Hepatocyte (in vitro differentiated cells): ENCODE measurements around the gene DNAL4.

ENCODE experiments used
- EZH2 ChIP-seq: fragments of 200-600 bp; sonication (generic); IDR thresholded peaks from 2 replicates; pipeline ENCODE4 v1.6.1; 2016; ENCODE audit warnings: antibody characterized with exemption, mild to moderate bottlenecking, borderline replicate concordance
- EZH2phosphoT487 ChIP-seq: fragments of 200-600 bp; sonication (generic); IDR thresholded peaks from one replicate; pipeline ENCODE4 v1.6.1; 2018; ENCODE audit warnings: antibody characterized with exemption, mild to moderate bottlenecking, low read depth, moderate library complexity; ENCODE audit not compliant: unreplicated experiment, severe bottlenecking
- TF ChIP-seq, protein P1 (sequence below): fragments of 200-600 bp; sonication (generic); IDR thresholded peaks from 2 replicates; pipeline ENCODE4 v1.5.1; 2016; ENCODE audit warnings: antibody characterized with exemption, mild to moderate bottlenecking; ENCODE audit not compliant: poor library complexity

DNA sequence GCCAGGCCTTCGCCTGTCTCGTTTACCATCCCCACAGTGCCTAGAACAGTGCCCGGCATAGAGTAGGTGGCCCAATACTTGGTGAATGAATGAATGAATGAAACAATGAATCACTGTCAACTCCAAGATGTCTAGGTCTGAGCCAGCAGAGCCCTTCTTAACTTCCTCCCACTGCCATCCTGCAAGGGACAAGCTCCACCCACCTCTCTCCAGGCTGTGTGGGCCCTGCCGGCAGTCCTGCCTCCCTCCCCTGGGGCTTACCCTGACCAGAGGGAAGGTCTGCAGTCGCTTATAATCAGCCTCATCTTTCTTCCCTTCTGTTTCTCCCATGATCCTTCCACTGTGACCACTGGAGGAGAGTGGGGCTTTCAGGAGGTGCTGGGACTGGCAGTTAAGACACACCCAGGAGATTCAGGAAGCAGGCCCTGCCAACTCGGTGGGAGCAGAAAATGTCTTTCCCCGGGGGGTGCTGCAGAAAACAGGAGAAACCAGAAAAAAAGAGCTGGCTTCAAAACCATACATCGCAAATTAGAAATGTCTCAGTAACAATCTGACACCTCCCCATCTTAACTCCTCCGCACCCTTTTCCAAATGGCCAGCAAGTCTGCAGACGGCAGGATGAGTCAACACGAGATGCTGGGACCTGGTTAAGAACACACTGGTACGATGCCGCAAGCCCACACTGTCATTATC is 11.4 kb downstream of the DNAL4 start:
- TF ChIP-seq, protein P1, sequence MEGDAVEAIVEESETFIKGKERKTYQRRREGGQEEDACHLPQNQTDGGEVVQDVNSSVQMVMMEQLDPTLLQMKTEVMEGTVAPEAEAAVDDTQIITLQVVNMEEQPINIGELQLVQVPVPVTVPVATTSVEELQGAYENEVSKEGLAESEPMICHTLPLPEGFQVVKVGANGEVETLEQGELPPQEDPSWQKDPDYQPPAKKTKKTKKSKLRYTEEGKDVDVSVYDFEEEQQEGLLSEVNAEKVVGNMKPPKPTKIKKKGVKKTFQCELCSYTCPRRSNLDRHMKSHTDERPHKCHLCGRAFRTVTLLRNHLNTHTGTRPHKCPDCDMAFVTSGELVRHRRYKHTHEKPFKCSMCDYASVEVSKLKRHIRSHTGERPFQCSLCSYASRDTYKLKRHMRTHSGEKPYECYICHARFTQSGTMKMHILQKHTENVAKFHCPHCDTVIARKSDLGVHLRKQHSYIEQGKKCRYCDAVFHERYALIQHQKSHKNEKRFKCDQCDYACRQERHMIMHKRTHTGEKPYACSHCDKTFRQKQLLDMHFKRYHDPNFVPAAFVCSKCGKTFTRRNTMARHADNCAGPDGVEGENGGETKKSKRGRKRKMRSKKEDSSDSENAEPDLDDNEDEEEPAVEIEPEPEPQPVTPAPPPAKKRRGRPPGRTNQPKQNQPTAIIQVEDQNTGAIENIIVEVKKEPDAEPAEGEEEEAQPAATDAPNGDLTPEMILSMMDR: no peak
- TF ChIP-seq EZH2 (no peak), EZH2phosphoT487 (no peak)
